ENCODE data around the gene SH2B2.
A peak's percentile ranks its signal among the peaks of the same experiment; 100 is the strongest.
"Not testable (repeated sequence)": the region's sequence is repeated elsewhere in the genome, so short reads cannot be mapped to it uniquely, and the experiment has no call there.

SH2B2 gene

GRCh38 chr7:102326157-102326889 is 39.7 kb downstream of the SH2B2 start:
- H3K4me3 ChIP-seq (ENCODE audit: low read depth, low read length), result no peak overlapping the region
- DNase-seq (ENCODE audit: low read depth), result no peak

- not testable (repeated sequence) for H3K4me3 ChIP-seq (ENCODE audit: low read depth, low read length); DNase-seq (ENCODE audit: low read depth)
Observed at GRCh38 chr7:102327183-102327582, 40.5 kb downstream of the SH2B2 start.

- DNase-seq (ENCODE audit: low read depth), result not testable (repeated sequence)
Observed at GRCh38 chr7:102328863-102329262, 42.2 kb downstream of the SH2B2 start.

GRCh38 chr7:102329366-102329765 is 42.7 kb downstream of the SH2B2 start:
- not testable (repeated sequence) for H3K4me3 ChIP-seq (ENCODE audit: low read depth, low read length); DNase-seq (ENCODE audit: low read depth)

More at GRCh38 chr7:102328863-102329262, 42.2 kb downstream of the SH2B2 start:
- H3K4me3 ChIP-seq (ENCODE audit: low read depth, low read length), result not testable (repeated sequence)

- not testable (repeated sequence) for DNase-seq (ENCODE audit: low read depth); H3K4me3 ChIP-seq (ENCODE audit: low read depth, low read length)
Observed at GRCh38 chr7:102330666-102331460, 44.2 kb downstream of the SH2B2 start.

- not testable (repeated sequence) for DNase-seq (ENCODE audit: low read depth); H3K4me3 ChIP-seq (ENCODE audit: low read depth, low read length)
Observed at GRCh38 chr7:102335574-102335973, 48.9 kb downstream of the SH2B2 start.

GRCh38 chr7:102337002-102337401 is 50.3 kb downstream of the SH2B2 start:
- DNase-seq (ENCODE audit: low read depth), result not testable (repeated sequence)

GRCh38 chr7:102337420-102337819 is 50.8 kb downstream of the SH2B2 start:
- DNase-seq (ENCODE audit: low read depth); H3K4me3 ChIP-seq (ENCODE audit: low read depth, low read length): not testable (repeated sequence)

More at GRCh38 chr7:102337002-102337401, 50.3 kb downstream of the SH2B2 start:
- H3K4me3 ChIP-seq (ENCODE audit: low read depth, low read length), result not testable (repeated sequence)

- DNase-seq (ENCODE audit: low read depth); H3K4me3 ChIP-seq (ENCODE audit: low read depth, low read length): not testable (repeated sequence)
Observed at GRCh38 chr7:102340599-102341368, 54.1 kb downstream of the SH2B2 start.

- H3K4me3 ChIP-seq (ENCODE audit: low read depth, low read length); DNase-seq (ENCODE audit: low read depth): not testable (repeated sequence)
Observed at GRCh38 chr7:102346983-102347382, 60.3 kb downstream of the SH2B2 start.

GRCh38 chr7:102356344-102356743 is 69.7 kb downstream of the SH2B2 start, which contains the start of gene SPDYE6:
Gene SPDYE6, minus strand, starts transcription at chr7:102356444. Its CDS starts 421 bp downstream, at chr7:102356023.
- not testable (repeated sequence) for H3K4me3 ChIP-seq (ENCODE audit: low read depth, low read length); DNase-seq (ENCODE audit: low read depth)

GRCh38 chr7:102363549-102364393 is 77.1 kb downstream of the SH2B2 start:
- H3K4me3 ChIP-seq (ENCODE audit: low read depth, low read length), result peak overlapping the region; percentile 61
- peak; percentile 95 for DNase-seq (ENCODE audit: low read depth)

- not testable (repeated sequence) for DNase-seq (ENCODE audit: low read depth)
- H3K4me3 ChIP-seq (ENCODE audit: low read depth, low read length), result peak overlapping the region; percentile 61
Observed at GRCh38 chr7:102364394-102364886, 77.8 kb downstream of the SH2B2 start.

GRCh38 chr7:102365390-102365789 is 78.7 kb downstream of the SH2B2 start:
- DNase-seq (ENCODE audit: low read depth), result not testable (repeated sequence)

GRCh38 chr7:102370038-102370437 is 83.4 kb downstream of the SH2B2 start:
- not testable (repeated sequence) for DNase-seq (ENCODE audit: low read depth)

More at GRCh38 chr7:102365390-102365789, 78.7 kb downstream of the SH2B2 start:
- H3K4me3 ChIP-seq (ENCODE audit: low read depth, low read length), result not testable (repeated sequence)

More at GRCh38 chr7:102370038-102370437, 83.4 kb downstream of the SH2B2 start:
- H3K4me3 ChIP-seq (ENCODE audit: low read depth, low read length), result not testable (repeated sequence)

Measured in skeletal muscle cell (primary cell).